Tibial artery (tissue), 4 donors: Measurements from ENCODE around the gene KLHDC10.
"Not testable (repeated sequence)": the region's sequence is repeated elsewhere in the genome, so short reads cannot be mapped to it uniquely, and the experiment has no call there.

ENCODE experiments used
- DNase-seq, 2 donors: peaks; one replicate each; pipeline ENCODE4 v3.0.0-alpha.2; 2019
- H3K27ac ChIP-seq, 2 donors: fragments of 200-600 bp; sonication (generic) in 1 of 2; 1 replicate in 1 of 2; 2 replicates in 1 of 2; pipeline ENCODE4 v1.5.1; 2018 to 2019; ENCODE audit warnings: mild to moderate bottlenecking in 1 of 2
- H3K27me3 ChIP-seq, 2 donors: fragments of 200-600 bp; sonication (generic) in 1 of 2; one replicate each; pipeline versions ENCODE4 v1.5.1 to v1.6.0; 2016 to 2019
- H3K36me3 ChIP-seq, 3 donors: fragments of 200-600 bp; sonication (generic) in 2 of 3; one replicate each; pipeline ENCODE4 v1.5.1; 2016 to 2019; ENCODE audit warnings: mild to moderate bottlenecking in 2 of 3
- H3K4me1 ChIP-seq, 4 donors: fragments of 200-600 bp; sonication (generic) in 2 of 4; 1 replicate in 3 of 4; 2 replicates in 1 of 4; pipeline ENCODE4 v1.5.1; 2016 to 2019
- H3K4me3 ChIP-seq, 2 donors: fragments of 200-600 bp; sonication (generic) in 1 of 2; 1 replicate in 1 of 2; 2 replicates in 1 of 2; pipeline ENCODE4 v1.5.1; 2018 to 2019; ENCODE audit warnings: mild to moderate bottlenecking in 2 of 2
- H3K9me3 ChIP-seq, 3 donors: fragments of 200-600 bp; sonication (generic) in 1 of 3; one replicate each; pipeline ENCODE4 v1.5.1; 2016 to 2019
- intact Hi-C: fragments of 100-400 bp; cut with DNase I; formaldehyde crosslinking; loops from one replicate; pipeline ENCODE4 v1.15.0; 2023; ENCODE audit warnings: low total_unique reads
- TF ChIP-seq, protein P1 (sequence below), 2 experiments: fragments of 200-600 bp in 1 of 2; fragments of 450-650 bp in 1 of 2; IDR thresholded peaks; one replicate each; pipeline ENCODE4 v1.5.1; 2017 to 2019; ENCODE audit warnings: antibody characterized with exemption in 2 of 2, mild to moderate bottlenecking in 1 of 2, moderate library complexity in 1 of 2

KLHDC10 gene

DNA sequence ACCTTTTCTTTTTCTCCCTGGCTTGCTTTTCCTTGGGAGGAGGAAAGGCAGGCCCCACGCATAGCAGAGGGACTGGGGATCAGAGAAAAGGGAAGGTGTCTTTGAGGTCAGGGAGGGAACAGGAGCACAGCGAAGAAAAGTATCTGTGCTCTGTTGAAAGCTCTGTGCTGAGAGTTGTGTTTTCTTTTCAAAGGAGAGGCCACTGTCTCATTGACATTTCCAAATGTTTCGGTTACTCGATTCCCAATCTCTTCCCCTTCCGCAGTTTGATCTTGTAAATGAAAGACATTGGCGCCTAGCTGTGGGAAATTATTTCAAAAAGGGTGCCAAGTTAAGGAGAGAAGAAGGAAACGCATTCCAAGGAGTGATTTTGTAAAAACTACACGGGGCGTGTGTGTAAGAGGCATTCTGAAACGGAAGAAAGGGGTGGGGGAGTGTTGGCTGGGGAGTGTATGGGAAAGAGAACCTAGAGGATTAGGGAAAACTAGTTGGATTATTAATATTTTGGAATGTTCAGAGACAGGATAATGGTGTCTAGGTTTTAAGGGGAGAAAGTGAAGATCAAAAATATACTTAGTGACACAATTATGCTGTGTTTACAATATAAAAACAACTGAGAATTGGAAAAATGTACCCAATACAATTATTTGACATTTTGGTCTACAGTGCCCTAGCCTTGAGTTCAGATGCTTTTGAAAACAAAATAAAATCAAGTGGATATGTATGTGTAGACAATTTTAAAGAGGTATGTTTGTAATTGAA lies 708 bp downstream of the KLHDC10 start:
- intact Hi-C loops: no loop called here
- Histone ChIP-seq H3K4me3 (peak overlapping the region; percentile 96 to 99), H3K4me1 (peaks cover 0 to 40% (median 29%) of the 10 kb centered on the region in 4 donors)

DNA sequence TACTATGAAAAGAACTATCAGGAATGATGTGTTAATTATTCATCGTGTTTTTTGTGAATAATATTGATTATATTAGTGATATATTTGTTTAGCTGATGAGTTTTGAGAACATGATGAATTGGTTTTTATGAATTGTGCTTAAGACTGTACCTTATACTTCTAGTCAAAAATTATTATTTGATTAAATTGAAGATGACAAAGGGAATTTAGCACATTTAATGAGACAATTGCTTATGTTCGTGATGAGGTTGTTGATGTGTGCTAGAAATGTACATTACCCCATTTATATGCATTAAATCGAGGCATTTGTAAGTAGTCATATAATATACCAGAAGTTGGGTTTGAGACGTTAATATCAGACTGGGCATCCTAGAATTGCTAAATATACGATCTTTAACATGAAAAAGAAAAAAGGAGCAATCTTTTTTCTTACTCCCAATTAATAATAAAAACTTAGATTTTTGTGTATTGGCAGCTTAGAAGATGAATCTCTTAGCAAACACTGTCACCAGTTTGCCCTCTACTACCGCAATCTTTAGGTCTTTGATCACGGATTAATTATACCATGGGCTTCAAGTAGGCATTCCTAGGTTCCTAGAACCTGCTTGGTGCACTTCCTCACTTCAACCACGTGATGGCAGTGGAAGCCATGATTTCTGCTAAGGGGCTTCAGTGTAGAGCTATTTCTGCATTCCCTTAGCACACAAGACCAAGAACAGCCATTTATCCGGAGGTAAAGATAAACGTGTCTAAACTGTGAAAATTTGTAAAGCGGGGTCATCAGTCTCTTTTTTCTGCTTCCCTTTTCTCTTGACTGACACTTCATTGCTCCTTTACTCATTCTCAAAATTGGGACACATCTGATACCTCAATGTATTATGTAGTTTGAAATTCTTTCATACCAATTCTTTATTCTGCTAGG lies 1.6 kb downstream of the KLHDC10 start:
- H3K27me3 ChIP-seq: no peaks in the 10 kb centered on the region

More for the DNA sequence above, 708 bp downstream of the KLHDC10 start:
- Histone ChIP-seq H3K9me3 (no peaks in the 10 kb centered on the region), H3K36me3 (no peaks in the 10 kb centered on the region), H3K27me3 (no peaks in the 10 kb centered on the region), H3K27ac (peak overlapping the region; percentile 89 to 94)
- no peak for DNase-seq
- TF ChIP-seq, protein P1, sequence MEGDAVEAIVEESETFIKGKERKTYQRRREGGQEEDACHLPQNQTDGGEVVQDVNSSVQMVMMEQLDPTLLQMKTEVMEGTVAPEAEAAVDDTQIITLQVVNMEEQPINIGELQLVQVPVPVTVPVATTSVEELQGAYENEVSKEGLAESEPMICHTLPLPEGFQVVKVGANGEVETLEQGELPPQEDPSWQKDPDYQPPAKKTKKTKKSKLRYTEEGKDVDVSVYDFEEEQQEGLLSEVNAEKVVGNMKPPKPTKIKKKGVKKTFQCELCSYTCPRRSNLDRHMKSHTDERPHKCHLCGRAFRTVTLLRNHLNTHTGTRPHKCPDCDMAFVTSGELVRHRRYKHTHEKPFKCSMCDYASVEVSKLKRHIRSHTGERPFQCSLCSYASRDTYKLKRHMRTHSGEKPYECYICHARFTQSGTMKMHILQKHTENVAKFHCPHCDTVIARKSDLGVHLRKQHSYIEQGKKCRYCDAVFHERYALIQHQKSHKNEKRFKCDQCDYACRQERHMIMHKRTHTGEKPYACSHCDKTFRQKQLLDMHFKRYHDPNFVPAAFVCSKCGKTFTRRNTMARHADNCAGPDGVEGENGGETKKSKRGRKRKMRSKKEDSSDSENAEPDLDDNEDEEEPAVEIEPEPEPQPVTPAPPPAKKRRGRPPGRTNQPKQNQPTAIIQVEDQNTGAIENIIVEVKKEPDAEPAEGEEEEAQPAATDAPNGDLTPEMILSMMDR (IDR thresholded peaks at IDR 0.05): no peak

DNA sequence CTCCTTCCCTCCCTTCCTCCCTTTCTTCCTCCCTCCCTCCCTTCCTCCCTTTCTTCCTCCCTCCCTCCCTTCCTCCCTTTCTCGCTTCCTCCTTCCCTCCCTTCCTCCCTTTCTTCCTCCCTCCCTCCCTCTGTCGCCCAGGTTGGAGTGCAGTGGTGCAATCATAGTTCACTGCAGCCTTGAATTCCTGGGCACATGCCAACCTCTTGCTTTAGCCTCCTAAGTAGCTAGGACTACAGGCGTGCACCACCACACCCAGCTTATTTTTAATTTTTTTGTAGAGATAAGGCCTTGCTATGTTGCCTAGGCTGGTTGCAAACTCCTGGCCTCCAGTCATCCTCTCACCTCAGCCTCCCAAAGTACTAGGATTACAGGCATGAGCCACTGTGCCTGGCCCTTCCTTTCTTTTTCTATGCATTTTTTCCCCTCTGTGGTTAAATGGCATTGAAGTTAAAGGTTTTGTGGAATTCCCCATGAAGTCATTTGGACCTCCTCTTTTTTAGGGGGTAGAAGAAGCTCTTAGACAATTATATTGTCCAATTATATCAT lies 9.6 kb downstream of the KLHDC10 start:
- no peak for DNase-seq
- H3K4me1 ChIP-seq: peaks cover 0 to 9% (median 6%) of the 10 kb centered on the region in 4 donors
- no peak overlapping the region for H3K4me3 ChIP-seq
- peaks cover 0 to 9% (median 4%) of the 10 kb centered on the region in 3 donors for H3K36me3 ChIP-seq
- no peaks in the 10 kb centered on the region for H3K9me3 ChIP-seq
- TF ChIP-seq, protein P1 (IDR thresholded peaks at IDR 0.05): no peak
- intact Hi-C loops: no loop called here
- no peak overlapping the region for H3K27ac ChIP-seq
- no peaks in the 10 kb centered on the region for H3K27me3 ChIP-seq

More for the DNA sequence above, 1.6 kb downstream of the KLHDC10 start:
- TF ChIP-seq, protein P1 (IDR thresholded peaks at IDR 0.05): peak; percentile 86 to 93
- intact Hi-C loops: no loop called here
- peaks cover 0 to 44% (median 30%) of the 10 kb centered on the region in 4 donors for H3K4me1 ChIP-seq
- H3K4me3 ChIP-seq: peak overlapping the region; percentile 96 to 99
- H3K27ac ChIP-seq: no peak overlapping the region
- DNase-seq: peak in 1 of 2 donors; percentile 41
- no peaks in the 10 kb centered on the region for H3K36me3 ChIP-seq
- H3K9me3 ChIP-seq: no peaks in the 10 kb centered on the region

DNA sequence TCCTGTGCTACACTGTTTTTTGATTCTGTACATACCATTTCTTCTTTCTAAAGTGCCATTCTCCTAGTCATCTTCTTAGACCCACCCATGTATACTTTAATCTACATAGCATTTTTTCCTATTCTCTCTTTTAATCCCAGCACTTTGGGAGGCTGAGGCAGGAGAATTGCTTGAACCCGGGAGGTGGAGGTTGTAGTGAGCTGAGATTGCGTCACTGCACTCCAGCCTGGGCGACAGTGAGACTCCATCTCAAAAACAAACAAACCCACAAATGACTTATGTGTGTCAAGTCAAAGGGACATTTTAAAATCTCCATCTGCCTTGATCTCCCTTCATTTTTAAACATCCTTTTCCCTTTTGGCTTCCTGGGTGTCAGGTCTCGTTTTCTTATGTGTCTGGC lies 13.2 kb downstream of the KLHDC10 start:
- H3K4me1 ChIP-seq, H3K4me3 ChIP-seq, DNase-seq, intact Hi-C loops, H3K27me3 ChIP-seq, H3K36me3 ChIP-seq, H3K27ac ChIP-seq, H3K9me3 ChIP-seq: not testable (repeated sequence)

DNA sequence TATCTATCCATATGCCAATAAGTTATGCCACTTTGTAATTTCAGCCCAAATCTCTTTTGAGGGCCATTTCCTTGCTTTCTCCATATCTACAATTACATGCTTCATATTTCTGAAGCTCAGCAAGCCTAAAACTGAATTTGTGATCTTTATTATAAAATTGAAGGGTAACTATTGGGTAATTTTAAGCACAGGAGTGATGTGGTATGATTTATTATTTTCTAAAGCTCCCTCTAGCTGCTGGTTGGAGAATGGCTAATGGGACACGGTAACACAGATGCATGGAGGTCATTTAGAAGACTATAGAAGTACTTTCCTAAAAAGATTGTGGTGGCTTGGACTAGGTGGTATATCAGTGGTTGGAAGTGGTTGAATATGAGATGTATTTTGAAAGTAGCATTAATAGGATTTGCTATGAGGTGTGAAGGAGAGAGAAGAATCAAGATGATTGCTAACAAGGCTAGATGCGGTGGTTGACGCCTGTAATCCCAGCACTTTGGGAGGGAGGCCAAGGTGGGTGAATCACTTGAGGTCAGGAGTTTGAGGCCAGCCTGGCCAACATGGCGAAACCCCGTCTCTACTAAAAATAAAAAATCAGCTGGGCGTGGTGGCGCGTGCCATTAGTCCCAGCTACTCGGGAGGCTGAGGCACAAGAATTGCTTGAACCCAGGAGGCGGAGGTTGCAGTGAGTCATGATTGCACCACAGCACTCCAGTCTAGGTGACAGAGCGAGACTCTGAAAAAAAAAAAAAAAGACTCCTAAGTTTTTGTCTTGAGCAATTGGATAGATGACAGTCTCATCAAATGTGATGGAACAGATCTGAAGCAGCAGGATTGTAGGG lies 13.9 kb downstream of the KLHDC10 start:
- Histone ChIP-seq H3K36me3 (no peaks in the 10 kb centered on the region), H3K27me3 (no peaks in the 10 kb centered on the region), H3K27ac (no peak overlapping the region), H3K4me3 (no peak overlapping the region), H3K4me1 (peaks cover 0 to 6% (median 0%) of the 10 kb centered on the region in 4 donors), H3K9me3 (no peaks in the 10 kb centered on the region)
- TF ChIP-seq, protein P1 (IDR thresholded peaks at IDR 0.05): peak in 1 of 2 experiments; percentile 12
- DNase-seq: no peak
- intact Hi-C loops: no loop called here

DNA sequence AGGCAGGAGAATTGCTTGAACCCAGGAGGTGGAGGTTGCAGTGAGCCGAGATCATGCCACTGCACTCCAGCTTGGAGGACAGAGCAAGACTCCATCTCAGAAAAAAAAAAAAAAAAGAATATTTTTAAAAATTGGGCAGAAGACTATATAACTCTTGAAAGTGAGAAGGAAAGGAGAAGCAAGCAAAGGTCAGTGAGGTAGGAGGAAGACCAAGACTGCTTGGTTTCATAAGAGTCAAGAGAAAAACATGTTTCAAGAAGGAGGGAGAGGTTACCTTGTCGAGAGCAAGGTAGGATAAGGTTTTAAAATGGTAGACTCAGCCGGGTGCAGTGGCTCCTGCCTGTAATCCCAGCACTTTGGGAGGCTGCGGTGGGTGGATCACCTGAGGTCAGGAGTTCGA lies 14.9 kb downstream of the KLHDC10 start:
- H3K27me3 ChIP-seq, H3K36me3 ChIP-seq, H3K27ac ChIP-seq, H3K4me3 ChIP-seq, DNase-seq, intact Hi-C loops, H3K4me1 ChIP-seq, H3K9me3 ChIP-seq: not testable (repeated sequence)
